ENCODE measurements around the gene CDKN1A.
"Not testable (repeated sequence)": the region's sequence is repeated elsewhere in the genome, so short reads cannot be mapped to it uniquely, and the experiment has no call there.

CDKN1A gene

GRCh38 chr6:36721369-36722140 lies 43.0 kb downstream of the CDKN1A start:
- TF ChIP-seq CTCF (conservative IDR thresholded peaks at IDR 0.05; ENCODE audit: low read length): no peak

GRCh38 chr6:36722365-36722764 lies 43.9 kb downstream of the CDKN1A start:
- no peak for TF ChIP-seq CTCF (conservative IDR thresholded peaks at IDR 0.05; ENCODE audit: low read length)
- H3K4me3 ChIP-seq (ENCODE audit: low read length): no peak overlapping the region
- no peak for DNase-seq (ENCODE audit: low read depth)

More at GRCh38 chr6:36721369-36722140, 43.0 kb downstream of the CDKN1A start:
- H3K4me3 ChIP-seq (ENCODE audit: low read length): no peak overlapping the region
- no peak for DNase-seq (ENCODE audit: low read depth)

- H3K4me3 ChIP-seq (ENCODE audit: low read length): no peak overlapping the region
- TF ChIP-seq CTCF (conservative IDR thresholded peaks at IDR 0.05; ENCODE audit: low read length): no peak
- DNase-seq (ENCODE audit: low read depth): no peak
These were observed 44.4 kb downstream of the CDKN1A start for GRCh38 chr6:36722879-36723278.

GRCh38 chr6:36723992-36724391 lies 45.5 kb downstream of the CDKN1A start:
- H3K4me3 ChIP-seq (ENCODE audit: low read length); DNase-seq (ENCODE audit: low read depth): not testable (repeated sequence)

- no peak overlapping the region for H3K4me3 ChIP-seq (ENCODE audit: low read length)
- peak; percentile 72 for TF ChIP-seq CTCF (conservative IDR thresholded peaks at IDR 0.05; ENCODE audit: low read length)
- peak; percentile 59 for DNase-seq (ENCODE audit: low read depth)
These were observed 46.2 kb downstream of the CDKN1A start for GRCh38 chr6:36724514-36725390.

GRCh38 chr6:36725581-36725980 lies 47.1 kb downstream of the CDKN1A start:
- no peak overlapping the region for H3K4me3 ChIP-seq (ENCODE audit: low read length)
- no peak for DNase-seq (ENCODE audit: low read depth)
- TF ChIP-seq CTCF (conservative IDR thresholded peaks at IDR 0.05; ENCODE audit: low read length): no peak

GRCh38 chr6:36727505-36728021 lies 49.0 kb downstream of the CDKN1A start:
- DNase-seq (ENCODE audit: low read depth): peak; percentile 69
- H3K4me3 ChIP-seq (ENCODE audit: low read length): no peak overlapping the region
- no peak for TF ChIP-seq CTCF (conservative IDR thresholded peaks at IDR 0.05; ENCODE audit: low read length)
